Stimulated activated CD8-positive, alpha-beta memory T cell treated with anti-CD3 and anti-CD28 coated beads, Interleukin-7, amount 100 ng/mL, for 1 hour (primary cell): ENCODE results near the gene RAB38.

Source experiments
- DNase-seq, 2 donors: peaks; one replicate each; pipeline ENCODE4 v3.0.0-alpha.2; 2020; ENCODE audit warnings: low read depth in 2 of 2

The RAB38 gene

GRCh38 chr11:88169881-88170280 is 5.4 kb downstream of the RAB38 start:
- DNase-seq = no peak

GRCh38 chr11:88169471-88169870 is 5.8 kb downstream of the RAB38 start:
- no peak for DNase-seq

GRCh38 chr11:88167853-88168252 is 7.4 kb downstream of the RAB38 start:
- DNase-seq = no peak

GRCh38 chr11:88164806-88165585 is 10.2 kb downstream of the RAB38 start:
- no peak for DNase-seq

- no peak for DNase-seq
Measured at GRCh38 chr11:88164320-88164719, 10.9 kb downstream of the RAB38 start.

GRCh38 chr11:88158081-88158480 is 17.2 kb downstream of the RAB38 start:
- DNase-seq = no peak

GRCh38 chr11:88157370-88157769 is 17.9 kb downstream of the RAB38 start:
- no peak for DNase-seq

- DNase-seq = no peak
Measured at GRCh38 chr11:88152381-88152780, 22.9 kb downstream of the RAB38 start.

- no peak for DNase-seq
Measured at GRCh38 chr11:88151709-88152265, 23.5 kb downstream of the RAB38 start.

- DNase-seq = no peak
Measured at GRCh38 chr11:88146106-88146505, 29.1 kb downstream of the RAB38 start.

GRCh38 chr11:88139865-88140264 is 35.4 kb downstream of the RAB38 start:
- no peak for DNase-seq

GRCh38 chr11:88131764-88132470 is 43.3 kb downstream of the RAB38 start:
- no peak for DNase-seq

- no peak for DNase-seq
Measured at GRCh38 chr11:88122956-88123355, 52.3 kb downstream of the RAB38 start.

GRCh38 chr11:88119561-88119960 is 55.7 kb downstream of the RAB38 start:
- DNase-seq = no peak

GRCh38 chr11:88117281-88117858 is 57.9 kb downstream of the RAB38 start:
- no peak for DNase-seq

- DNase-seq = no peak
Measured at GRCh38 chr11:88115828-88116755, 59.2 kb downstream of the RAB38 start.

- DNase-seq = no peak
Measured at GRCh38 chr11:88114486-88115045, 60.7 kb downstream of the RAB38 start.

- no peak for DNase-seq
Measured at GRCh38 chr11:88106666-88107065, 68.6 kb downstream of the RAB38 start.

- DNase-seq = no peak
Measured at GRCh38 chr11:88105951-88106350, 69.3 kb downstream of the RAB38 start.

GRCh38 chr11:88105526-88105925 is 69.7 kb downstream of the RAB38 start:
- DNase-seq = no peak

- no peak for DNase-seq
Measured at GRCh38 chr11:88104408-88104807, 70.8 kb downstream of the RAB38 start.
